ENCODE measurements around the gene ANAPC15. TPM values are rescaled to one million over a fixed set of nuclear protein-coding genes. Genes with fewer than 3 reads are reported as not detected.

The ANAPC15 gene
- total and polyA plus RNA-seq, 9 of the 15 experiments (the other 6 are each of a cell fraction or from before 2014, with no cell fraction given), result 53.0 to 254 (median 75.7) TPM

GRCh38 chr11:72080326-72081183 lies 31.9 kb downstream of the ANAPC15 start, which contains the start of the genes LRRC51 and NUMA1 (continued):
- TF ChIP-seq MTA3 (IDR thresholded peaks at IDR 0.05; ENCODE audit: borderline replicate concordance) (peak; percentile 87; the same call in 1 of the 2 replicates), ZNF318 (IDR thresholded peaks at IDR 0.05; ENCODE audit: borderline replicate concordance in 1 of 2, low read depth in 1 of 2) (no peak), ELK1 (CRISPR knock-in tag; IDR thresholded peaks at IDR 0.05) (no peak), HMG20B (CRISPR knock-in tag; IDR thresholded peaks at IDR 0.05) (no peak), NCOA4 (IDR thresholded peaks at IDR 0.05; ENCODE audit: partially characterized antibody) (no peak), FOXM1 (IDR thresholded peaks at IDR 0.05; ENCODE audit: low read depth) (peak; percentile 73), FOXM1 (CRISPR knock-in tag; IDR thresholded peaks at IDR 0.05; ENCODE audit: low read depth) (no peak), REST (IDR thresholded peaks at IDR 0.05; ENCODE audit: borderline replicate concordance) (no peak), REST (CRISPR knock-in tag; IDR thresholded peaks at IDR 0.05; ENCODE audit: low read depth) (no peak)
